Spinal cord (tissue), 10 donors: ENCODE results near the gene MSANTD7. TPM values are rescaled to one million over a fixed set of nuclear protein-coding genes. Genes with fewer than 3 reads are reported as not detected.
"Not testable (repeated sequence)": the region's sequence is repeated elsewhere in the genome, so short reads cannot be mapped to it uniquely, and the experiment has no call there.

Experiments used
- DNase-seq, 6 donors: peaks; one replicate each; pipeline versions ENCODE4 v3.0.0 to v3.0.0-alpha.2; 2013 to 2015; ENCODE audit warnings: low spot score in 6 of 6, low read depth in 4 of 6
- H3K27ac ChIP-seq: one replicate; pipeline ENCODE4 v1.5.1; 2013; ENCODE audit warnings: low read depth, low read length, control low read depth
- H3K27me3 ChIP-seq: one replicate; pipeline ENCODE4 v1.6.1; 2013; ENCODE audit warnings: low read length; ENCODE audit not compliant: control insufficient read depth, insufficient read depth
- H3K36me3 ChIP-seq: one replicate; pipeline ENCODE4 v1.6.1; 2013; ENCODE audit warnings: low read length; ENCODE audit not compliant: control insufficient read depth, insufficient read depth
- H3K4me1 ChIP-seq: one replicate; pipeline ENCODE4 v1.6.1; 2013; ENCODE audit warnings: low read length; ENCODE audit not compliant: control insufficient read depth, insufficient read depth
- H3K4me3 ChIP-seq: one replicate; pipeline ENCODE4 v1.5.1; 2013; ENCODE audit warnings: low read depth, low read length, control low read depth
- H3K9me3 ChIP-seq: one replicate; pipeline ENCODE4 v1.6.1; 2013; ENCODE audit warnings: low read length; ENCODE audit not compliant: control insufficient read depth, insufficient read depth
- WGBS: methylation state at CpG from one replicate; pipeline ENCODE4 v1.1.5; 2013; ENCODE audit warnings: missing lambda C conversion rate; ENCODE audit not compliant: insufficient coverage; 5-methylcytosine and 5-hydroxymethylcytosine counted together
- polyA plus RNA-seq, 2 donors: library from polyadenylated mRNA; unstranded; fragments of 120-200 nt; gene quantifications; one replicate each; pipeline ENCODE4 v1.2.1, GENCODE V29; 2013; ENCODE audit not compliant: insufficient read length in 2 of 2
- total RNA-seq, 2 donors: library from RNA; depleted of rRNA in 1 of 2; stranded (reverse); fragments of 120-200 nt in 1 of 2; fragments of >200 nt in 1 of 2; gene quantifications; one replicate each; pipeline versions ENCODE4 v1.2.3 to v1.2.4, GENCODE V29; 2013 to 2014
- donor health status: healthy.

Gene MSANTD7
- total and polyA plus RNA-seq, 4 donors, result 16.1 to 27.7 (median 18.0) TPM

DNA sequence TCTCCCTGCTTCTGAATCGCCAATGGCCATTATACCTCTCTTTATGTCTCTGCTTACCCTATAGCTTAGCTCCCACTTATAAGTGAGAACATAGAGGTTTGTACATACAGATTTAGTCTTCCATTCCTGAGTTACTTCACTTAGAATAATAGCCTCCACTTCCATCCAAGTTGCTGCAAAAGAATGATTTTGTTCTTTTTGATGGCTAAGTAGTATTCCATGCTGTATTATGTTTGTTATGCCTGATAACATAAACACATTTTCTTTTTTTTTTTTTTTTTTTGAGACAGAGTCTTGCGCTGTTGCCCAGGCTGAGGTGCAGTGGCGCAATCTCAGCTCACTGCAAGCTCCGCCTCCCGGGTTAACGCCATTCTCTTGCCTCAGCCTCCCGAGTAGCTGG lies 21.4 kb upstream of the MSANTD7 start:
- H3K27me3 ChIP-seq, H3K9me3 ChIP-seq, H3K27ac ChIP-seq, H3K36me3 ChIP-seq, H3K4me1 ChIP-seq, H3K4me3 ChIP-seq, DNase-seq: not testable (repeated sequence)
- WGBS, result no CpG with 5 or more reads among the region's 7 CpGs

DNA sequence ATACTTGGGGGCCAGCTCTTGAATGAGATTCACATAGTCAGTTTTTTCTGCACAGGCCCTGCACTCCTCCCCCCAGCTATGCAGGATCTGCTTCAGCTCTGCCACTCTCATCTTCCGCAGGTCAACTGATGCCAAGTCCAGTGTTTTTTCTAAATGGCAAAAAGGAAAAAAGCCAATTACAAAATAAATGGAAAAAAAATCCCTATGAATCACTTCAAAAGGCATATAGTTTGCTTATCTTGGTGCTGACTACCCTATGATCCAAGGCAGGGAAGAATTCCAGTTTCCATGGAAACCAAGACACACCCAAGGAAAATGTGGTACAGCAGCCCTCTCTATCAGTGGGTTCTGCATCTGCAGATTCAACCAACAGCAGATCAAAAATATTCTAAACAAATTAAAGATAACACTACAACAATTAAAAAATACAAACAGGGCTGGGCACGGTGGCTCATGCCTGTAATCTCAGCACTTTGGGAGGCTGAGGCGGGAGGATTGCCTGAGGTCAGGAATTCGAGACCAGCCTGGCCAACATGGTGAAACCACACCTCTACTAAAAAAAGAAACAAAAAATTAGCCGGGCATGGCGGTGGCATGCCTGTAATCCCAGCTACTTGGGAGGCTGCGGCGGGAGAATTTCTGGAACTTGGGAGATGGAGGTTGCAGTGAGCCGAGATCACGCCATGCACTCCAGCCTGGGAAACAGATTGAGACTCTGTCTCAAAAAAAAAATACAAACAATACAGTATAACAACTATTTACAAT lies 17.9 kb upstream of the MSANTD7 start:
- WGBS, result 100% methylated on average over 2 of the region's 10 CpGs
- Histone ChIP-seq H3K27ac (no peak overlapping the region), H3K36me3 (no peaks in the 10 kb centered on the region), H3K4me3 (no peak overlapping the region), H3K4me1 (no peaks in the 10 kb centered on the region), H3K27me3 (no peaks in the 10 kb centered on the region), H3K9me3 (no peaks in the 10 kb centered on the region)
- DNase-seq, result peak in 2 of 6 donors; percentile 63 to 74

DNA sequence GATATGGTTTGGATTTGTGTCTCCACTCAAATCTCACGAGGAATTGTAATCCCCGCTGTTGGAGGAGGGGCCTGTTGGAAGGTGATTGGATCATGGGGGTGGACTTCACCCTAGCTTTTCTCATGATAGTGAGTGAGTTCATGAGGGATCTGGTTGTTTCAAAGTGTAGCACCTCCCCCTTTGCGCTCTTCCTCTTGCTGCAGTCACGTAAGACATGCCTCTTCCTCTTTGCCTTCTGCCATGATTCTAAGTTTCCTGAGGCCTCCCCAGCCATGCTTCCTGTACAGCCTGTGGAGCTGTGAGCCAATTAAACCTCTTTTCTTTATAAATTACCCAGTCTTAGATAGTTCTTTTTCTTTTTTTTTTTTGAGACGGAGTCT lies 17.3 kb upstream of the MSANTD7 start:
- Histone ChIP-seq H3K27ac (no peak overlapping the region), H3K4me1 (no peaks in the 10 kb centered on the region), H3K27me3 (no peaks in the 10 kb centered on the region), H3K36me3 (no peaks in the 10 kb centered on the region), H3K4me3 (no peak overlapping the region), H3K9me3 (no peaks in the 10 kb centered on the region)
- WGBS, result 93% methylated on average over 2 of the region's 5 CpGs
- DNase-seq, result no peak

DNA sequence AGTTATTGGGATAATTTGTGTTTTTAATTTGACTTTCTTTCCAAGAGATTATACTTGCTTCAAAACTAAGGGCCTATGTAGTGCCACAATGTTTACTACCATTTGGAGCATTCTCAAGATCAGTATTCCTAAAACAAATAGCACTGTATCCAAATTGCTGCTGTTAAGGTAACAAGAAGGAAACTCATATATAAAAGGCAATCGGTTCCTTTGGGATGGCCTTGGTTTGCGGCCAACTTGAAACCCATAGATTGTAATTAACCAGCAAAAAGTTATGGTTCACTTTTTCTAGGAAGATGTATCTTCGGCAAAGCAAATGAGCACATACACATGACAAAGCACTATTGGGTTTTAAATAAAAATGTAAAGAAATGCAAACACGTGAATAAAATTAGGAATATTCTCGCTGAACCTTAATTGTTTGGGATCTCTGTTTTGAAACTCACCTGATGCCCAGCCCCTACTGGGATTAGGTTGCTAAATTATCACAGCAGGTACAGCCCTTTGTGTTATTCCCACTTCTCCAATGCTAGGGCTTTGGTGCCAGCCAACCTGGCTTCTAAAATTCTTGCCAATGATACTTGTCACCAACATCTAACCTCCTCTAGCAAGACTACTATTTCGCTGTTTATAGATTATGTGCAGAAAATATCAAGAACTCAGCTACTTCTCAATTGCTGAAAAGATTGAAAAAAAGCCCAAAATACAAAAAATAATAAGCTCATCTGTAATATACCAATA lies 16.3 kb upstream of the MSANTD7 start:
- Histone ChIP-seq H3K4me3 (no peak overlapping the region), H3K4me1 (no peaks in the 10 kb centered on the region), H3K9me3 (no peaks in the 10 kb centered on the region), H3K27ac (no peak overlapping the region), H3K36me3 (no peaks in the 10 kb centered on the region), H3K27me3 (no peaks in the 10 kb centered on the region)
- WGBS, result 100% methylated on average over 1 of the region's 6 CpGs
- DNase-seq, result no peak

DNA sequence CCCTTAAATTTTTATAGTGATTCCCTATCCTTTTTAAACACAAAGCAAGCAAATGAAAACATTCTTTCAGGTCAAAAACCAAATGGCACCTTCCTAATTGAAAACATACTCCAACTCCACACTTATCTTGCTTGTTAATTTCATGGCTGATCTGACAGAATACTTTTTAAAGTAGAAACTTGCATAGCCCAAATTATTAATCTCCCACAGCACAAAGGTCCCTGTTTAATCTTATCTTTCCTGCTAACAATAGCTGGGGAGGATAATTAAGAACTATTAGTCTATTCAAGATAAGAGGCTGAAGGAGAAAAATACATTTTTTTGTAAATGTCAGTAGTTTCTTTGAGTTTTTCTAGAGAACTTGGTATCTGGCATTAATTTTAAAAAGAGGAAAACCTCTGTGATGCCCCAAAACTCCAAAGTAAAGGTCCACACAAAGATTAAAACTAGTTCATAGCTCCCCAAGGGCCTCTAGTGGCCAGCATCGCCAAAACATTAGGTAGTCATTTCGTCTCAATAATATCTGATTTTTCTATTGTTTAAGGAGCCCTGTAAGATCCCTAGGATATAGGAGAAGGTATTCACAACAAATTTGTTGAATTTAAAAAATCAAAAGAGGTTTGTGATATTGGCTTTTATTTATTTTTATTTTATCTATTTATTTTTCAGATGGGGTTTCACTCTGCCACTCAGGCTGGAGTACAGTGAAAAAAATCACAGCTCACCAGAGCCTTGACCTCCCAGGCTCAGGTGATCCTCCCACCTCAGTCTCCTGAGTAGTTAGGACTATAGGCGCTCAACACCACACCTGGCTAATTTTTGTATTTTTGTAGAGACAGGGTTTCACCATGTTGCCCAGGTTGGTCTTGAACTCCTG lies 15.0 kb upstream of the MSANTD7 start:
- Histone ChIP-seq H3K27ac (no peak overlapping the region), H3K27me3 (no peaks in the 10 kb centered on the region), H3K9me3 (no peaks in the 10 kb centered on the region), H3K36me3 (no peaks in the 10 kb centered on the region), H3K4me3 (no peak overlapping the region), H3K4me1 (no peaks in the 10 kb centered on the region)
- WGBS, result no CpG with 5 or more reads among the region's 3 CpGs
- DNase-seq, result peak in 3 of 6 donors; percentile 28 to 79 (median 64)

DNA sequence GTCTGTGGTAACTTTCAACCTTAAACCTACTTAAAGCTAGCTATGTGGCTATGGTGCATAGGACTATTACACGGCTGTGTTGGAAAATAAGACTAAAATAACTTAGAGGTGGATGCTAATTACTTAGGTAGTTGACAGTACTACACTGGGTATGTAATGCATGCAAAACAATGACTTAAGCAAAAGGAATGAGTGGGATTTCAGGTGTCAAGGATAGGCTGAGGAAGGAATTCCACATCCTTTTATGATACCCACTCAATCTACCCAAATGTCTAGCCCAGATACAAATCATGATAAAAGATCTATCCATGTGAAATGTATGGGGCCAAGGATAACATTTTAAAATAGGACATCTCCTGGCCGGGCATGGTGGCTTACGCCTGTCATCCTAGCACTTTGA lies 14.1 kb upstream of the MSANTD7 start:
- H3K36me3 ChIP-seq, result no peaks in the 10 kb centered on the region
- H3K27ac ChIP-seq, result no peak overlapping the region
- no peaks in the 10 kb centered on the region for H3K9me3 ChIP-seq
- H3K27me3 ChIP-seq, result no peaks in the 10 kb centered on the region
- no peaks in the 10 kb centered on the region for H3K4me1 ChIP-seq
- no peak overlapping the region for H3K4me3 ChIP-seq
- 100% methylated on average over 2 of the region's 3 CpGs for WGBS
- no peak for DNase-seq

DNA sequence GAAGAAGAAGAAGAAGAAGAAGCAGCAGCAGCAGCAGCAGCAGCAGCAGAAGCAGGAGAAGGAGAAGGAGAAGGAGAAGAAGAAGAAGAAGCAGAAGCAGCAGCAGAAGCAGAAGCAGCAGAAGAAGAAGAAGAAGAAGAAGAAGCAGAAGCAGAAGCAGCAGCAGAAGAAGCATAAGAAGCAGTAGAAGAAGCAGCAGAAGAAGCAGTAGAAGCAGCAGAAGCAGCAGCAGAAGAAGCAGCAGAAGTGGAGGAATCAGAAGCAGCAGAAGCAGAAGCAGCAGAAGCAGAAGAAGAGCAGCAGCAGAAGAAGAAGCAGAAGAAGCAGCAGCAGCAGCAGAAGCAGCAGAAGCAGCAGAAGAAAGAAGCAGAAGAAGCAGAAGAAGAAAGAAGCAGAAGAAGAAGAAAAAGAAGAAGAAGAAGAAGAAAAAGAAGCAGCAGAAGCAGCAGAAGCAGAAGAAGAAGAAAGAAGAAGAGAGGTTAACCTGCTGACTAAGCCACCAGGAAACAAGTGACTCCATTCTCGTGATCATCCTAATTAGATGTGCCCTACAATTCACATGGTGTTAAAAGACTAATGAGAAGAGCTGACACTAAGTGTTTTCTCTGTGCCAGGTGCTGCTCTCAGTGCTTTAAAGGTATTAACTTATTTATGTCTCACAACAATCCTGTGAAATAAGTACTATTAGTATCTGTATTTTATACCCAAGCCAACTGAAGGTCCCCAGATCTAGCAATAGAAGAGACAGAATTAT lies 11.9 kb upstream of the MSANTD7 start:
- Histone ChIP-seq H3K27ac (no peak overlapping the region), H3K36me3 (no peaks in the 10 kb centered on the region), H3K27me3 (no peaks in the 10 kb centered on the region), H3K4me3 (no peak overlapping the region), H3K9me3 (no peaks in the 10 kb centered on the region), H3K4me1 (no peaks in the 10 kb centered on the region)
- WGBS, result no CpG with 5 or more reads among the region's 1 CpG
- DNase-seq, result no peak

DNA sequence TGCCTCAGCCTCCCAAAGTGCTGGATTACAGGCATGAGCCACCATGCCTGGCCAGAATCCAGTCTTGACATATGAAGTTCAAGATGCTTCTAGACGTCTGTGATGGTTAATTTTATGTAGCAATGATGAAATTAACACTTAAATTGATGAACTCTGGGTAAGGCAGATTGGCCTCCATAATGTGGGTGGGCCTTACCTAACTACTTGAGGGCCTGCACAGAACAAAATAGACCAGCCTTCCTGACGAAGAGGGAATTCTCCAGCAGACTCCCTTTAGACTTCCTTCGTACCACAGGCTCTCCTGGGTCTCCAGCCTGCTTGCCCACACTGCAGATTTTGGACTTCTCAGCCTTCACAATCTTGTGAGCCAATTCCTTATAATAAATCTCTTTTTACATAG lies 5.0 kb upstream of the MSANTD7 start:
- DNase-seq, result no peak
- Histone ChIP-seq H3K4me3 (no peak overlapping the region), H3K4me1 (peaks cover 11% of the 10 kb centered on the region), H3K36me3 (no peaks in the 10 kb centered on the region), H3K9me3 (no peaks in the 10 kb centered on the region), H3K27ac (no peak overlapping the region), H3K27me3 (no peaks in the 10 kb centered on the region)
- WGBS, result 96% methylated on average over 2 of the region's 3 CpGs

DNA sequence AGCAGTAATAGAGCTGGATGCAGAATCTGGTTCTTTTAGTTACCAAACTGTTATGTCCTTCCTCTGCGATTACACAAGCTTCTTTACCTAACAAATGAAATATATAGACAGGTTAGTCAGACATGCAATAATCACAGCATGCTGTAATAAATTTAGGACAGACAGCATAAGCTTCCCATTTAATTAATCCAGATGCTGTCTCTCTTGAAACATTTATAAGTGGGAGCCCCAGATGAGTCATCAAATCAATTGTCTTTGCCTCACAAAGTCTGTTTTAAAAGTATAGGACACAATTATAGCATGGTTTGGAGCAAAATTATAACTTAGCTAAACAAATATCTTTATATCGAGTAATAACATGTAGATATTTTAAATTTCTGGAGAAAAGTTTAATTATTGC lies 1.9 kb upstream of the MSANTD7 start:
- H3K27me3 ChIP-seq, result no peaks in the 10 kb centered on the region
- peaks cover 16% of the 10 kb centered on the region for H3K4me1 ChIP-seq
- H3K4me3 ChIP-seq, result no peak overlapping the region
- WGBS, result no CpG with 5 or more reads among the region's 2 CpGs
- no peaks in the 10 kb centered on the region for H3K9me3 ChIP-seq
- H3K36me3 ChIP-seq, result no peaks in the 10 kb centered on the region
- peak in 1 of 6 donors; percentile 5 for DNase-seq
- H3K27ac ChIP-seq, result peak overlapping the region; percentile 98
